HEK293 (cell line): ENCODE data around the gene PRCD.
A peak's percentile ranks its signal among the peaks of the same experiment; 100 is the strongest.

ENCODE experiments used
- IKZF3 ChIP-seq: fragments of 450-650 bp; IDR thresholded peaks from 2 replicates; pipeline ENCODE4 v1.5.0; 2018; ENCODE audit warnings: missing biosample characterization, mild to moderate bottlenecking, missing genetic modification characterization, moderate library complexity
- PRDM1 ChIP-seq: fragments of 450-650 bp; formaldehyde crosslinking; IDR thresholded peaks from 2 replicates; pipeline ENCODE4; 2016; ENCODE audit warnings: missing biosample characterization, missing genetic modification characterization
- SP7 ChIP-seq: fragments of 450-650 bp; formaldehyde crosslinking; IDR thresholded peaks from 2 replicates; pipeline ENCODE4 v1.5.1; 2016; ENCODE audit warnings: missing biosample characterization, missing genetic modification characterization
- TRIM28 ChIP-seq: IDR thresholded peaks from 2 replicates; pipeline ENCODE4 v1.6.1; 2011; ENCODE audit warnings: low read length, control low read depth, borderline replicate concordance
- ZBTB21 ChIP-seq: fragments of 450-650 bp; formaldehyde crosslinking; IDR thresholded peaks from 2 replicates; pipeline ENCODE4 v1.5.1; 2017; ENCODE audit warnings: missing biosample characterization, missing genetic modification characterization
- ZFP3 ChIP-seq: fragments of 450-650 bp; formaldehyde crosslinking; IDR thresholded peaks from 2 replicates; pipeline ENCODE4 v1.5.1; 2016; ENCODE audit warnings: low read depth, missing biosample characterization, missing genetic modification characterization
- ZIC2 ChIP-seq: fragments of 450-650 bp; formaldehyde crosslinking; IDR thresholded peaks from 2 replicates; pipeline ENCODE4 v1.5.1; 2016; ENCODE audit warnings: missing biosample characterization, missing genetic modification characterization
- ZNF114 ChIP-seq: fragments of 450-650 bp; formaldehyde crosslinking; IDR thresholded peaks from 2 replicates; pipeline ENCODE4 v1.5.0; 2017; ENCODE audit warnings: missing biosample characterization, missing genetic modification characterization
- ZNF132 ChIP-seq: fragments of 450-650 bp; formaldehyde crosslinking; IDR thresholded peaks from 2 replicates; pipeline ENCODE4 v1.5.1; 2017; ENCODE audit warnings: missing biosample characterization, missing genetic modification characterization, borderline replicate concordance
- ZNF155 ChIP-seq: fragments of 450-650 bp; formaldehyde crosslinking; IDR thresholded peaks from 2 replicates; pipeline ENCODE4 v1.5.1; 2016; ENCODE audit warnings: missing biosample characterization, missing genetic modification characterization
- ZNF16 ChIP-seq: fragments of 450-650 bp; formaldehyde crosslinking; IDR thresholded peaks from 2 replicates; pipeline ENCODE4 v1.5.1; 2016; ENCODE audit warnings: low read depth, missing biosample characterization, missing genetic modification characterization
- ZNF221 ChIP-seq: fragments of 450-650 bp; formaldehyde crosslinking; IDR thresholded peaks from 2 replicates; pipeline ENCODE4 v1.5.1; 2017; ENCODE audit warnings: missing biosample characterization, missing genetic modification characterization, borderline replicate concordance
- ZNF302 ChIP-seq: fragments of 450-650 bp; formaldehyde crosslinking; IDR thresholded peaks from 2 replicates; pipeline ENCODE4 v1.5.1; 2016; ENCODE audit warnings: missing biosample characterization, missing genetic modification characterization, low read depth
- ZNF341 ChIP-seq: fragments of 450-650 bp; formaldehyde crosslinking; IDR thresholded peaks from 2 replicates; pipeline ENCODE4; 2016; ENCODE audit warnings: low read depth, missing biosample characterization, missing genetic modification characterization
- ZNF404 ChIP-seq: fragments of 450-650 bp; formaldehyde crosslinking; IDR thresholded peaks from 2 replicates; pipeline ENCODE4 v1.5.1; 2017; ENCODE audit warnings: missing biosample characterization, missing genetic modification characterization
- ZNF510 ChIP-seq: fragments of 450-650 bp; formaldehyde crosslinking; IDR thresholded peaks from 2 replicates; pipeline ENCODE4 v1.5.1; 2018; ENCODE audit warnings: mild to moderate bottlenecking, missing genetic modification characterization, missing biosample characterization; ENCODE audit not compliant: insufficient replicate concordance
- ZNF521 ChIP-seq: fragments of 450-650 bp; formaldehyde crosslinking; IDR thresholded peaks from 2 replicates; pipeline ENCODE4 v1.5.1; 2017; ENCODE audit warnings: missing biosample characterization, mild to moderate bottlenecking, missing genetic modification characterization
- ZNF529 ChIP-seq: fragments of 450-650 bp; formaldehyde crosslinking; IDR thresholded peaks from 2 replicates; pipeline ENCODE4 v1.5.1; 2017; ENCODE audit warnings: missing genetic modification characterization, missing biosample characterization; ENCODE audit not compliant: insufficient replicate concordance
- ZNF701 ChIP-seq: fragments of 450-650 bp; formaldehyde crosslinking; IDR thresholded peaks from 2 replicates; pipeline ENCODE4 v1.5.1; 2016; ENCODE audit warnings: missing biosample characterization, missing genetic modification characterization
- ZNF707 ChIP-seq: fragments of 450-650 bp; formaldehyde crosslinking; IDR thresholded peaks from 2 replicates; pipeline ENCODE4 v1.5.1; 2016; ENCODE audit warnings: missing biosample characterization, missing genetic modification characterization
- ZNF777 ChIP-seq: fragments of 450-650 bp; formaldehyde crosslinking; IDR thresholded peaks from 2 replicates; pipeline ENCODE4 v1.5.1; 2017; ENCODE audit warnings: missing biosample characterization, missing genetic modification characterization, borderline replicate concordance
- ZNF843 ChIP-seq: fragments of 450-650 bp; formaldehyde crosslinking; IDR thresholded peaks from 2 replicates; pipeline ENCODE4 v1.5.1; 2016; ENCODE audit warnings: missing biosample characterization, missing genetic modification characterization
- ZXDB ChIP-seq: fragments of 450-650 bp; formaldehyde crosslinking; IDR thresholded peaks from 2 replicates; pipeline ENCODE4 v1.5.1; 2016; ENCODE audit warnings: missing biosample characterization, missing genetic modification characterization
- TF ChIP-seq, protein P1 (sequence below): fragments of 450-650 bp; formaldehyde crosslinking; IDR thresholded peaks from 2 replicates; pipeline ENCODE4 v1.5.1; 2016; ENCODE audit warnings: missing biosample characterization, missing genetic modification characterization
- TF ChIP-seq, protein P2 (sequence below): fragments of 450-650 bp; formaldehyde crosslinking; IDR thresholded peaks from 2 replicates; pipeline ENCODE4 v1.5.1; 2016; ENCODE audit warnings: missing biosample characterization, missing genetic modification characterization
- TF ChIP-seq, protein P3 (sequence below): sonication (generic); formaldehyde crosslinking; IDR thresholded peaks from 2 replicates; pipeline ENCODE4 v1.8.1; 2022; ENCODE audit warnings: mild to moderate bottlenecking, moderate library complexity, missing genetic modification reagents
- TF ChIP-seq, protein P4 (sequence below): fragments of 450-650 bp; formaldehyde crosslinking; IDR thresholded peaks from 2 replicates; pipeline ENCODE4 v1.5.1; 2016; ENCODE audit warnings: missing biosample characterization, missing genetic modification characterization

Gene PRCD

DNA sequence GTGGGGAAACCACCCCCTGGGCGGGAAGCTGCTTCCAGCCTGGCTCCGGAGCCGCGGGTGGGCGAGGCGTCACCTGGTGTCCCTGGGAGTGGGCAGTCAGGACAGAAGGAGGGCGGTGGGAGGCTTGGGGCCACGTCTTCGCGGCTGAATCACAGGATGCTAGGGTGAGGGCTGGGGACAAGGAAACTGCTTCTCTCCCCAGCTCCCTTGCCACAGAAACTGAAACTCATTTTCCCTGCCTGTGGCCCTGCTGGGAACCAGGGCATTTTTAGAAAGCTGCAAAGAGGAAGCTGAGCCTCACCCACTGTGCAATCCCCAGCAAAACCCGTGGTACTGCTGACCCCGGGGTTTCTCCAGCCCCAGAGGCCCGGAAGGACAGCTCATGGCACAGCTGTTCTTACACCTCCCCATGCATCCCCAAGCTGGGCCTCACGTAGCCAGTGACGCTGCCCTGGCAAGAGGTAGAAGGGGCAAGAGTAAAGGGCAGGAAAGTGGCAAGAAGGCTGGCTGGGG lies 46.8 kb upstream of the PRCD start (continued):
- TF ChIP-seq ZNF529 (tag by site-specific recombination) = no peak
- TF ChIP-seq SP7 (tag by site-specific recombination) = no peak
- TF ChIP-seq ZNF404 = no peak
- no peak for TF ChIP-seq TRIM28
- no peak for TF ChIP-seq ZNF132 (tag by site-specific recombination)
- TF ChIP-seq, protein P1, sequence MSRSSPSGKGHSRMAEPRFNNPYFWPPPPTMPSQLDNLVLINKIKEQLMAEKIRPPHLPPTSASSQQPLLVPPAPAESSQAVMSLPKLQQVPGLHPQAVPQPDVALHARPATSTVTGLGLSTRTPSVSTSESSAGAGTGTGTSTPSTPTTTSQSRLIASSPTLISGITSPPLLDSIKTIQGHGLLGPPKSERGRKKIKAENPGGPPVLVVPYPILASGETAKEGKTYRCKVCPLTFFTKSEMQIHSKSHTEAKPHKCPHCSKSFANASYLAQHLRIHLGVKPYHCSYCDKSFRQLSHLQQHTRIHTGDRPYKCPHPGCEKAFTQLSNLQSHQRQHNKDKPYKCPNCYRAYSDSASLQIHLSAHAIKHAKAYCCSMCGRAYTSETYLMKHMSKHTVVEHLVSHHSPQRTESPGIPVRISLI = no peak
- no peak for TF ChIP-seq ZNF707 (tag by site-specific recombination)
- TF ChIP-seq, protein P2, sequence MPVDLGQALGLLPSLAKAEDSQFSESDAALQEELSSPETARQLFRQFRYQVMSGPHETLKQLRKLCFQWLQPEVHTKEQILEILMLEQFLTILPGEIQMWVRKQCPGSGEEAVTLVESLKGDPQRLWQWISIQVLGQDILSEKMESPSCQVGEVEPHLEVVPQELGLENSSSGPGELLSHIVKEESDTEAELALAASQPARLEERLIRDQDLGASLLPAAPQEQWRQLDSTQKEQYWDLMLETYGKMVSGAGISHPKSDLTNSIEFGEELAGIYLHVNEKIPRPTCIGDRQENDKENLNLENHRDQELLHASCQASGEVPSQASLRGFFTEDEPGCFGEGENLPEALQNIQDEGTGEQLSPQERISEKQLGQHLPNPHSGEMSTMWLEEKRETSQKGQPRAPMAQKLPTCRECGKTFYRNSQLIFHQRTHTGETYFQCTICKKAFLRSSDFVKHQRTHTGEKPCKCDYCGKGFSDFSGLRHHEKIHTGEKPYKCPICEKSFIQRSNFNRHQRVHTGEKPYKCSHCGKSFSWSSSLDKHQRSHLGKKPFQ (tag by site-specific recombination) = no peak
- no peak for TF ChIP-seq ZNF16 (tag by site-specific recombination)
- peak; percentile 85 for TF ChIP-seq ZNF341
- no peak for TF ChIP-seq ZXDB
- no peak for TF ChIP-seq ZBTB21 (tag by site-specific recombination)
- no peak for TF ChIP-seq ZNF701 (tag by site-specific recombination)
- no peak for TF ChIP-seq IKZF3 (tag by site-specific recombination)
- TF ChIP-seq, protein P3, sequence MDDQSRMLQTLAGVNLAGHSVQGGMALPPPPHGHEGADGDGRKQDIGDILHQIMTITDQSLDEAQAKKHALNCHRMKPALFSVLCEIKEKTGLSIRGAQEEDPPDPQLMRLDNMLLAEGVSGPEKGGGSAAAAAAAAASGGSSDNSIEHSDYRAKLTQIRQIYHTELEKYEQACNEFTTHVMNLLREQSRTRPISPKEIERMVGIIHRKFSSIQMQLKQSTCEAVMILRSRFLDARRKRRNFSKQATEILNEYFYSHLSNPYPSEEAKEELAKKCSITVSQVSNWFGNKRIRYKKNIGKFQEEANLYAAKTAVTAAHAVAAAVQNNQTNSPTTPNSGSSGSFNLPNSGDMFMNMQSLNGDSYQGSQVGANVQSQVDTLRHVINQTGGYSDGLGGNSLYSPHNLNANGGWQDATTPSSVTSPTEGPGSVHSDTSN (CRISPR knock-in tag) = no peak
- no peak for TF ChIP-seq ZNF510 (tag by site-specific recombination)
- no peak for TF ChIP-seq ZNF843
- no peak for TF ChIP-seq ZFP3 (tag by site-specific recombination)
- TF ChIP-seq PRDM1 (tag by site-specific recombination) = 0 out of 2 replicates have a peak, but pooled peaks have one; percentile 19
- TF ChIP-seq, protein P4, sequence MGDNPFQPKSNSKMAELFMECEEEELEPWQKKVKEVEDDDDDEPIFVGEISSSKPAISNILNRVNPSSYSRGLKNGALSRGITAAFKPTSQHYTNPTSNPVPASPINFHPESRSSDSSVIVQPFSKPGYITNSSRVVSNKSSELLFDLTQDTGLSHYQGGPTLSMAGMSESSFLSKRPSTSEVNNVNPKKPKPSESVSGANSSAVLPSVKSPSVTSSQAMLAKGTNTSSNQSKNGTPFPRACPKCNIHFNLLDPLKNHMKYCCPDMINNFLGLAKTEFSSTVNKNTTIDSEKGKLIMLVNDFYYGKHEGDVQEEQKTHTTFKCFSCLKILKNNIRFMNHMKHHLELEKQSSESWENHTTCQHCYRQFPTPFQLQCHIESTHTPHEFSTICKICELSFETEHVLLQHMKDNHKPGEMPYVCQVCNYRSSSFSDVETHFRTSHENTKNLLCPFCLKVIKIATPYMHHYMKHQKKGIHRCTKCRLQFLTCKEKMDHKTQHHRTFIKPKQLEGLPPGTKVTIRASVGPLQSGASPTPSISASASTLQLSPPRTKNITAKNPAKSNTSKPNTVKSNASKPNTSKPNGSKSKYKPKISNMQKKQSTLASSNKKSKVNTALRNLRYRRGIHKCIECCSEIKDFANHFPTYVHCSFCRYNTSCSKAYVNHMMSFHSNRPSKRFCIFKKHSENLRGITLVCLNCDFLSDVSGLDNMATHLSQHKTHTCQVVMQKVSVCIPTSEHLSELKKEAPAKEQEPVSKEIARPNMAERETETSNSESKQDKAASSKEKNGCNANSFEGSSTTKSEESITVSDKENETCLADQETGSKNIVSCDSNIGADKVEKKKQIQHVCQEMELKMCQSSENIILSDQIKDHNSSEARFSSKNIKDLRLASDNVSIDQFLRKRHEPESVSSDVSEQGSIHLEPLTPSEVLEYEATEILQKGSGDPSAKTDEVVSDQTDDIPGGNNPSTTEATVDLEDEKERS (tag by site-specific recombination) = no peak
- no peak for TF ChIP-seq ZNF777
- no peak for TF ChIP-seq ZNF114 (tag by site-specific recombination)
- no peak for TF ChIP-seq ZNF302 (tag by site-specific recombination)
- TF ChIP-seq ZIC2 (tag by site-specific recombination) = peak; percentile 93
- TF ChIP-seq ZNF521 = no peak
- TF ChIP-seq ZNF221 (tag by site-specific recombination) = no peak
- no peak for TF ChIP-seq ZNF155 (tag by site-specific recombination)
- TF ChIP-seq, all 188 proteins: peak for 7
